Measurements from ENCODE around the gene SUMF1. TPM values are rescaled to one million over a fixed set of nuclear protein-coding genes. Genes with fewer than 3 reads are reported as not detected.

Gene SUMF1
- total RNA-seq, 1 experiment from 2014 or later: 79.1 TPM

- Histone ChIP-seq H3K9me2 (replicated peaks; ENCODE audit: low read length) (no peaks in the 10 kb centered on the region), H3K79me2 (ENCODE audit: low read length) (no peaks in the 10 kb centered on the region), H3K4me2 (ENCODE audit: low read length) (no peak overlapping the region), H2AFZ (ENCODE audit: low read length) (no peak overlapping the region), H3K4me1 (ENCODE audit: insufficient read depth, low read length) (no peaks in the 10 kb centered on the region), H3K4me3 (ENCODE audit: low read length) (no peak overlapping the region), H3F3A (ENCODE audit: low read length, unreplicated experiment) (no peaks in the 10 kb centered on the region), H3K9ac (ENCODE audit: low read length) (no peak overlapping the region), H3K9me3 (ENCODE audit: low read length) (no peaks in the 10 kb centered on the region), H3K36me3 (ENCODE audit: low read depth, low read length) (no peaks in the 10 kb centered on the region), H3K27me3 (ENCODE audit: low read length) (no peaks in the 10 kb centered on the region), H4K20me1 (ENCODE audit: low read length) (no peaks in the 10 kb centered on the region), H3K27ac (ENCODE audit: low read length) (no peak overlapping the region)
- no TSS peak for BruUV-seq (replicated peaks)
- TF ChIP-seq EZH2phosphoT487 (IDR thresholded peaks at IDR 0.05; ENCODE audit: borderline replicate concordance, low read length): no peak
- no peak for TF ChIP-seq CTCF (conservative IDR thresholded peaks at IDR 0.05; ENCODE audit: low read depth, low read length)
- intact Hi-C loops (cut with micrococcal nuclease): no loop called here
- ATAC-seq (no peak), DNase-seq (no peak)
- ChIA-PET CTCF (no interaction called here), POLR2A (ENCODE audit: unreplicated experiment) (no interaction called here)
Measured at GRCh38 chr3:4321732-4322131, 145.3 kb downstream of the SUMF1 start.

- intact Hi-C loops (cut with micrococcal nuclease): no loop called here
- Histone ChIP-seq H3K79me2 (ENCODE audit: low read length) (no peaks in the 10 kb centered on the region), H4K20me1 (ENCODE audit: low read length) (no peaks in the 10 kb centered on the region), H3K27me3 (ENCODE audit: low read length) (no peaks in the 10 kb centered on the region), H3K9ac (ENCODE audit: low read length) (no peak overlapping the region), H3K36me3 (ENCODE audit: low read depth, low read length) (no peaks in the 10 kb centered on the region), H3F3A (ENCODE audit: low read length, unreplicated experiment) (no peaks in the 10 kb centered on the region), H2AFZ (ENCODE audit: low read length) (no peak overlapping the region), H3K4me1 (ENCODE audit: insufficient read depth, low read length) (no peaks in the 10 kb centered on the region), H3K9me3 (ENCODE audit: low read length) (no peaks in the 10 kb centered on the region), H3K27ac (ENCODE audit: low read length) (no peak overlapping the region), H3K9me2 (replicated peaks; ENCODE audit: low read length) (no peaks in the 10 kb centered on the region), H3K4me3 (ENCODE audit: low read length) (no peak overlapping the region), H3K4me2 (ENCODE audit: low read length) (no peak overlapping the region)
- ATAC-seq: peak; percentile 77
- TF ChIP-seq EZH2 (IDR thresholded peaks at IDR 0.05; ENCODE audit: low read length, unreplicated experiment) (no peak), EZH2phosphoT487 (IDR thresholded peaks at IDR 0.05; ENCODE audit: borderline replicate concordance, low read length) (no peak), CTCF (conservative IDR thresholded peaks at IDR 0.05; ENCODE audit: low read depth, low read length) (no peak)
- DNase-seq: no peak
- CTCF ChIA-PET: no interaction called here
- BruUV-seq (replicated peaks): no TSS peak
- POLR2A ChIA-PET (ENCODE audit: unreplicated experiment): no interaction called here
Measured at GRCh38 chr3:4320096-4320911, 146.8 kb downstream of the SUMF1 start.

- CTCF ChIA-PET: interaction anchor here (0.6 kb wide), 1 partner anchor 319 kb away, joined by 4 read pairs; no protein-coding TSS in a partner anchor
- BruUV-seq (replicated peaks): no TSS peak
- ATAC-seq (peak; percentile 78), DNase-seq (peak; percentile 51)
- intact Hi-C loops (cut with micrococcal nuclease): no loop called here
- Histone ChIP-seq H3K27me3 (ENCODE audit: low read length) (no peaks in the 10 kb centered on the region), H3F3A (ENCODE audit: low read length, unreplicated experiment) (no peaks in the 10 kb centered on the region), H3K79me2 (ENCODE audit: low read length) (no peaks in the 10 kb centered on the region), H2AFZ (ENCODE audit: low read length) (no peak overlapping the region), H3K36me3 (ENCODE audit: low read depth, low read length) (0 out of 2 replicates have a peak, but pooled peaks cover 5% of the 10 kb centered on the region), H3K9ac (ENCODE audit: low read length) (no peak overlapping the region), H3K4me1 (ENCODE audit: insufficient read depth, low read length) (no peaks in the 10 kb centered on the region), H3K4me2 (ENCODE audit: low read length) (no peak overlapping the region), H4K20me1 (ENCODE audit: low read length) (no peaks in the 10 kb centered on the region), H3K27ac (ENCODE audit: low read length) (no peak overlapping the region), H3K9me3 (ENCODE audit: low read length) (no peaks in the 10 kb centered on the region), H3K9me2 (replicated peaks; ENCODE audit: low read length) (no peaks in the 10 kb centered on the region), H3K4me3 (ENCODE audit: low read length) (no peak overlapping the region)
- TF ChIP-seq CTCF (conservative IDR thresholded peaks at IDR 0.05; ENCODE audit: low read depth, low read length) (peak; percentile 79), EZH2 (IDR thresholded peaks at IDR 0.05; ENCODE audit: low read length, unreplicated experiment) (no peak), EZH2phosphoT487 (IDR thresholded peaks at IDR 0.05; ENCODE audit: borderline replicate concordance, low read length) (no peak)
- POLR2A ChIA-PET (ENCODE audit: unreplicated experiment): no interaction called here
Measured at GRCh38 chr3:4314688-4315087, 152.4 kb downstream of the SUMF1 start.

Data from PC-3 (cell line).